ENCODE measurements around the gene CRY2. TPM values are rescaled to one million over a fixed set of nuclear protein-coding genes. Genes with fewer than 3 reads are reported as not detected.

Gene CRY2
- total and polyA plus RNA-seq, 10 of the 15 experiments (the other 5 are each of a cell fraction or from before 2014, with no cell fraction given), result 1.2 to 14.7 (median 8.1) TPM

- WGBS (ENCODE audit: insufficient coverage, insufficient replicate concordance, low lambda C conversion rate, missing lambda C conversion rate), result 28% methylated on average over 3 of the region's 3 CpGs
- DNase-seq (ENCODE audit: low read depth, low spot score) (no peak), ATAC-seq (no peak), FAIRE-seq (no peak)
- in situ Hi-C loops (cut with MboI) (no loop called here), intact Hi-C loops (cut with micrococcal nuclease; ENCODE audit: unreplicated experiment) (no loop called here)
- Histone ChIP-seq H3K27me3 (replicated peaks in 1 of 2; ENCODE audit: control insufficient read depth in 2 of 2, insufficient read depth in 2 of 2, low read length in 1 of 2) (no peaks in the 10 kb centered on the region), H3K79me2 (ENCODE audit: control insufficient read depth, insufficient read depth, low read length) (no peaks in the 10 kb centered on the region), H3K4me2 (ENCODE audit: control insufficient read depth, insufficient read depth) (no peak overlapping the region), H4K20me1 (ENCODE audit: control insufficient read depth, insufficient read depth) (no peaks in the 10 kb centered on the region), H3K4me3 (no peak overlapping the region), H3K27ac (ENCODE audit: control insufficient read depth, insufficient read depth) (no peak overlapping the region), H3K9ac (ENCODE audit: control insufficient read depth, insufficient read depth, low read length) (no peak overlapping the region), H2AFZ (ENCODE audit: control insufficient read depth, low read depth, low read length) (no peak overlapping the region), H3K4me1 (ENCODE audit: control insufficient read depth, insufficient read depth, low read length) (no peaks in the 10 kb centered on the region), H3K9me3 (replicated peaks; ENCODE audit: control insufficient read depth, insufficient read depth, low read length) (no peaks in the 10 kb centered on the region; the same call in 2 of the 3 replicates), H3K36me3 (ENCODE audit: control insufficient read depth in 2 of 2, insufficient read depth in 2 of 2, low read length in 1 of 2) (no peaks in the 10 kb centered on the region)
- RAD21 ChIA-PET (ENCODE audit: unreplicated experiment), result no interaction called here
- BruUV-seq (replicated peaks), result no TSS peak
- SMC1A ChIA-PET (ENCODE audit: uncharacterized antibody, unreplicated experiment), result interaction anchor here (1.4 kb wide), 1 partner anchor 28 kb away, joined by 7 read pairs; no protein-coding TSS in a partner anchor
- CTCF ChIA-PET, result interaction anchor here (0.6 to 1.1 kb wide), 3 partner anchors 27 to 439 kb away, joined by 3 to 6 read pairs (median 3); no protein-coding TSS in a partner anchor
- TF ChIP-seq FOXM1 (IDR thresholded peaks at IDR 0.05; ENCODE audit: low read depth, low read length) (no peak), SUPT20H (IDR thresholded peaks at IDR 0.05; ENCODE audit: borderline replicate concordance, control insufficient read depth, low read depth, low read length) (no peak), BCL11A (IDR thresholded peaks at IDR 0.05; ENCODE audit: low read depth, low read length) (no peak), USF2 (IDR thresholded peaks at IDR 0.05; ENCODE audit: borderline replicate concordance, low read depth, low read length) (no peak), SP1 (IDR thresholded peaks at IDR 0.05; ENCODE audit: low read depth, low read length) (no peak), CBFB (IDR thresholded peaks at IDR 0.05; ENCODE audit: low read depth) (no peak), KLF5 (IDR thresholded peaks at IDR 0.05; ENCODE audit: partially characterized antibody) (no peak), RELA (IDR thresholded peaks at IDR 0.05; ENCODE audit: borderline replicate concordance, partially characterized antibody) (no peak), RUNX3 (IDR thresholded peaks at IDR 0.05; ENCODE audit: low read length) (no peak)
- POLR2A ChIA-PET, result interaction anchor here (0.6 to 1.1 kb wide), 2 partner anchors 46 to 429 kb away, joined by 3 to 4 read pairs; no protein-coding TSS in a partner anchor
Measured at GRCh38 chr11:45799562-45799961, 47.7 kb upstream of the CRY2 start.

Data from GM12878 (cell line).